OCI-LY3 (cell line): ENCODE data around the gene ALS2.
A peak's percentile ranks its signal among the peaks of the same experiment; 100 is the strongest.

Source experiments
- H2AFZ ChIP-seq: fragments of 200-600, 300-600 bp; shearing (Covaris generic); 2 replicates; pipeline ENCODE4 v1.6.0; 2014; ENCODE audit warnings: antibody characterized with exemption, low read depth, low read length
- H3K27ac ChIP-seq: fragments of 200-600, 300-600 bp; sonication (generic); 2 replicates; pipeline ENCODE4 v1.5.1; 2014; ENCODE audit warnings: mild to moderate bottlenecking, low read length, moderate library complexity, mixed read lengths
- H3K27me3 ChIP-seq: fragments of 200-600, 300-600 bp; sonication (generic); 2 replicates; pipeline ENCODE4 v1.6.1; 2014; ENCODE audit warnings: low read depth, low read length, mixed read lengths
- H3K36me3 ChIP-seq: fragments of 200-600, 300-600 bp; sonication (generic); replicated peaks from 2 replicates; pipeline ENCODE3; 2014; ENCODE audit warnings: low read depth, low read length, mixed read lengths
- H3K4me1 ChIP-seq: fragments of 300-600, 200-600 bp; sonication (generic); 2 replicates; pipeline ENCODE4 v1.6.1; 2014; ENCODE audit warnings: low read length, mixed read lengths
- H3K4me2 ChIP-seq: fragments of 200-600, 300-600 bp; sonication (generic); 2 replicates; pipeline ENCODE4 v1.6.1; 2014; ENCODE audit warnings: low read length, mixed read lengths
- H3K4me3 ChIP-seq: fragments of 300-600, 200-600 bp; sonication (generic); 2 replicates; pipeline ENCODE4 v1.5.1; 2014; ENCODE audit warnings: antibody characterized with exemption, mild to moderate bottlenecking, low read length, moderate library complexity
- H3K79me2 ChIP-seq: fragments of 300-600, 200-600 bp; shearing (Covaris generic); 2 replicates; pipeline ENCODE4 v1.6.1; 2014; ENCODE audit warnings: mild to moderate bottlenecking, low read length, mixed read lengths
- H3K9ac ChIP-seq: fragments of 300-600, 200-600 bp; shearing (Covaris generic); 2 replicates; pipeline ENCODE4 v1.6.0; 2014; ENCODE audit warnings: mild to moderate bottlenecking, low read length, moderate library complexity
- H3K9me3 ChIP-seq: fragments of 200-600, 300-600 bp; shearing (Covaris generic); 2 replicates; pipeline ENCODE4 v1.6.1; 2014; ENCODE audit warnings: low read length, mixed read lengths; ENCODE audit not compliant: insufficient read depth
- H4K20me1 ChIP-seq: fragments of 200-600, 300-600 bp; sonication (generic); 2 replicates; pipeline ENCODE4 v1.6.1; 2016; ENCODE audit warnings: low read length, mixed read lengths; ENCODE audit not compliant: insufficient read depth
- EZH2phosphoT487 ChIP-seq: fragments of 200-600 bp; shearing (Covaris generic); IDR thresholded peaks from 2 replicates; pipeline ENCODE4 v1.6.1; 2018; ENCODE audit warnings: antibody characterized with exemption, mixed run types, low read depth
- TF ChIP-seq, protein P1 (sequence below): fragments of 200-600, 300-600 bp; sonication (generic); IDR thresholded peaks from 2 replicates; pipeline ENCODE4 v1.5.1; 2014; ENCODE audit warnings: antibody characterized with exemption, low read length, low read depth

The ALS2 gene

DNA sequence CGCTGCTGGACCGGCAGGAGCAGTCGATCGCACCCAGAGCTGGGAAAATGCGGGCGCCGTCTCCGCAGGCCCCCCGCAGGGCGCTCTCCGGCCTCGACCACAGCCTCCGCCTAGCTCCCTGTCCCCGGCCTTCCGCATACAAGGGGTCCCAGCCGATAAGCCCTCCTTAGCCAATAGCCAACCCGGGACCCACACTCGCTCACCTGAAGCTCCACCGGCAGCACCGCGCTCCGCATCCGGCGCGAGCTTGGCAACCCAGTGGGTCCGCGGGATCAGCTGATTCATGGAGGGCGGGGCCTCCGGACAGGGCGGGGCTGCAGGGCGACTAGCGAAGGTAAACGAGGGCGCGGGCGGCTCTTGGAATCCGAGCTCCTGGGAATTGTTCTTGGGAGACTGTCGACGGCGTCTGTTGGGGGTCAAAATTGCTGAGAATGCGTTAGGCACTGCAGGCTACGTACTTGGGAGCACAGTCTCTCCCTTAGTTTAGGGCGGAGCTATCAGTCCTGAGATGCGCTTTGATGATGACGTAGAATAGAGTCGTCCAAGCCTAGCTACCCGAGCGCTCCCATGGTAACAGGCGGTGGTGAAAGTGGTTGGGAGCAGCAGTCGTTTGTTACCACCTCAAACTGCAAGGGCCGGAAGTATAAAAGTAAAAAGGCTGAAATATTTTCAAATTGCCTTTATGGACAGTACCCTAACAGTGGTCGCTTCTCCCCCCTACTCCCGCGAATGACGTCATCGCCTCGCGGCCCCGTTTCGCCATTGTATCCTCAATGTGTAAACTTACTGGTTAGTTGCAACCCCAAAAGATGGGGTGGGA lies at the start of gene ALS2:
TSS of gene ALS2 (minus strand) at position 260 of the 820 bp plus-strand sequence. CDS start 12,048 bp downstream, outside the sequence.
- Histone ChIP-seq H2AFZ (peak within 1 kb of the TSS; percentile 100), H3K9ac (peak within 1 kb of the TSS; percentile 56), H3K4me1 (peaks cover 9% of the 10 kb centered on the region), H3K27me3 (no peaks in the 10 kb centered on the region), H4K20me1 (no peaks in the 10 kb centered on the region), H3K79me2 (peaks cover 13% of the 10 kb centered on the region), H3K4me3 (peak within 1 kb of the TSS; percentile 77), H3K4me2 (peak within 1 kb of the TSS; percentile 99), H3K27ac (peak within 1 kb of the TSS; percentile 22), H3K9me3 (no peaks in the 10 kb centered on the region), H3K36me3 (no peaks in the 10 kb centered on the region)
- TF ChIP-seq EZH2phosphoT487: no peak
- TF ChIP-seq, protein P1, sequence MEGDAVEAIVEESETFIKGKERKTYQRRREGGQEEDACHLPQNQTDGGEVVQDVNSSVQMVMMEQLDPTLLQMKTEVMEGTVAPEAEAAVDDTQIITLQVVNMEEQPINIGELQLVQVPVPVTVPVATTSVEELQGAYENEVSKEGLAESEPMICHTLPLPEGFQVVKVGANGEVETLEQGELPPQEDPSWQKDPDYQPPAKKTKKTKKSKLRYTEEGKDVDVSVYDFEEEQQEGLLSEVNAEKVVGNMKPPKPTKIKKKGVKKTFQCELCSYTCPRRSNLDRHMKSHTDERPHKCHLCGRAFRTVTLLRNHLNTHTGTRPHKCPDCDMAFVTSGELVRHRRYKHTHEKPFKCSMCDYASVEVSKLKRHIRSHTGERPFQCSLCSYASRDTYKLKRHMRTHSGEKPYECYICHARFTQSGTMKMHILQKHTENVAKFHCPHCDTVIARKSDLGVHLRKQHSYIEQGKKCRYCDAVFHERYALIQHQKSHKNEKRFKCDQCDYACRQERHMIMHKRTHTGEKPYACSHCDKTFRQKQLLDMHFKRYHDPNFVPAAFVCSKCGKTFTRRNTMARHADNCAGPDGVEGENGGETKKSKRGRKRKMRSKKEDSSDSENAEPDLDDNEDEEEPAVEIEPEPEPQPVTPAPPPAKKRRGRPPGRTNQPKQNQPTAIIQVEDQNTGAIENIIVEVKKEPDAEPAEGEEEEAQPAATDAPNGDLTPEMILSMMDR: no peak

DNA sequence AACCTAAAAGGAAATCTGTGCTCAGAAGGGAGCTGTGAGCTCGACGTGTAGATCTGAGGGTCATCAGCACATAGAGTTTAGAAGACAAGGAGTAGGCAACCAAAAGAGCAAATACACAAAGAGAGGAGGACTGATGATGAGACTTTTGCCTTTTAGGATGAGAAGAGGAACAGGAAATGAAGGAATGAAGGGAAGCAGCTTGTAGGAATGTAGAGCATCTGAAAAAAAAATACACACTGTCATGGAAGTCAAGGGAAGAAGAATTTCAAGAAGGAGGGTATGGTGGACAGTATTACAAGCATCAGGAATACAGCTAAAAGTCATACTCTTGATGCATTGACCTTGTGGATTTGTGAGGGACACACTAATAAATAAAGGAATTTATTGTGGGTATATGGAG lies 47.5 kb upstream of the ALS2 start:
- no peak for TF ChIP-seq EZH2phosphoT487
- TF ChIP-seq, protein P1: no peak
- Histone ChIP-seq H2AFZ (no peak overlapping the region), H3K9ac (no peak overlapping the region), H3K4me1 (no peaks in the 10 kb centered on the region), H3K27ac (no peak overlapping the region), H3K36me3 (no peaks in the 10 kb centered on the region), H3K27me3 (peaks cover 3% of the 10 kb centered on the region; the same call in 1 of the 2 replicates), H3K4me2 (no peak overlapping the region), H3K79me2 (no peaks in the 10 kb centered on the region), H3K9me3 (no peaks in the 10 kb centered on the region), H4K20me1 (no peaks in the 10 kb centered on the region), H3K4me3 (no peak overlapping the region)

DNA sequence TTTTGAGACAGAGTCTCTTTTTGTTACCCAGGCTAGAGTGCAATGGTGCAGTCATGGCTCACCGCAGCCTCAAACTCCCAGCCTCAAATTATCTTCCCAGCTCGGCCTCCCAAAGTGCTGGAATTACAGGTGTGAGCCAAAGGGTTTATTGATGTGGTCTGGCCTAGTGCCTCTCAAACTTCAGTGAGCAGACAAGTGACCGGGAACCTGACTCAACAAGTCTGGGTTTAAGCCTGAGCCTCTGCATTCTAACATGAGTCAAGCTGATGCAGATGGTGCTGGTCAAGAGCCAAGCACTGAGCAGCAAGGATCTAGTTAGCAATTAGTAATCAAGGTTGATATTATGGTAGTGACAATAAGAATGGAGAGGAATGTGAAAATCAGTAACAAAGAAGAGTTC lies 46.9 kb upstream of the ALS2 start:
- H3K27ac ChIP-seq: no peak overlapping the region
- H3K4me2 ChIP-seq: no peak overlapping the region
- TF ChIP-seq, protein P1: no peak
- no peak for TF ChIP-seq EZH2phosphoT487
- no peak overlapping the region for H3K4me3 ChIP-seq
- H3K36me3 ChIP-seq: no peaks in the 10 kb centered on the region
- peaks cover 3% of the 10 kb centered on the region; the same call in 1 of the 2 replicates for H3K27me3 ChIP-seq
- no peaks in the 10 kb centered on the region for H3K4me1 ChIP-seq
- no peak overlapping the region for H2AFZ ChIP-seq
- H3K79me2 ChIP-seq: no peaks in the 10 kb centered on the region
- H4K20me1 ChIP-seq: no peaks in the 10 kb centered on the region
- H3K9me3 ChIP-seq: no peaks in the 10 kb centered on the region
- H3K9ac ChIP-seq: no peak overlapping the region

DNA sequence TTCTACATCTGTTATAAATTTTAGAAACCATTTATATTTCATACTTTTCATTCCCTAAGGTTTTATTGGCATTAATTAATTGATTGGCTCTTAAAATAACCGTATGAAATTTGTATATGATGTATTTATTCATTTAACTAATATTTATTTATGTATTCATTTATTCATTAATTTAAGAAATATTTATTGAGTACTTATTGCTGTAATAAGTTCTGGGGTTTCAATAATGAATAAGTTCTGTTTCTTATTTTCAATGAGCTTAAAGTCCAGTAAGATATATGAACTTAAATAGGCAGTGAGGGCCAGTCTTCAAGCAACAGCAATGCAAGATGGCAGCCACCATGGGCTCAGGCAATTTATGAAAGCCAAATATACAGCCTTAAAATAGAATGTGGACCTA lies 43.5 kb upstream of the ALS2 start:
- Histone ChIP-seq H2AFZ (no peak overlapping the region), H3K4me3 (no peak overlapping the region), H4K20me1 (no peaks in the 10 kb centered on the region), H3K4me1 (no peaks in the 10 kb centered on the region), H3K4me2 (no peak overlapping the region), H3K79me2 (no peaks in the 10 kb centered on the region), H3K9me3 (no peaks in the 10 kb centered on the region), H3K27me3 (no peaks in the 10 kb centered on the region), H3K36me3 (no peaks in the 10 kb centered on the region), H3K9ac (no peak overlapping the region), H3K27ac (no peak overlapping the region)
- TF ChIP-seq EZH2phosphoT487: no peak
- TF ChIP-seq, protein P1: no peak
